ENCODE data around the gene ZC3H4.

ZC3H4 gene

DNA sequence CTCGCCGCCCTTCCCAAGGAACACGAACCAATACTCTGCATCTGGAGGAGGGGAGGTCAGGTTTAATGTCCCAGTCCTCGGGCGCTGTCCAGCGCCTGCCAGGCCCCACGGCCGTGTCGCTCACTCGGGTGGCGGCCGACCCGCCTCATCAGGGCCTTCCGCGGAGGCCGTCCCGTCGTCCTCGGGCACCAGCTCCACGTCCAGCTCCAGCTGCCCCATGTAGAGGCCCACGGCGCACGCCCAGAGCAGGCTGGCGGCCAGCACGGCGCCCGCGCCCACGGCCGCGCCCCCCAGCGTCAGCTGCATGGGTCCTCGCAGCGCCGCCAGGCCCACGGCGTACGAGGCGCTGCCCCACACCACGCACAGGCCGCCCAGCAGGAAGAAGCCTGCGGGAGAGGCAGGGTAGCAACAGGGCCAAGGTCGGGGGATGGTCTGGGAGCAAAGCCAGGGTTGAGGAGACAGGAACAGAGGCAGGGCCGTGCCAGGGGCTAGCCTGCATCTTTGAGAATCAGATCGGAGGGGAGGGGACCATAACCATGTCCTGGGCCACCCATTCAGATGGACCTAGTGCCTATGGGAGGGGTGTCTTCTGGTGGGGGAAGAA, 67.6 kb downstream of the ZC3H4 start:
- Histone ChIP-seq H3K4me3 (ENCODE audit: low read length in 2 of 2) (no peak overlapping the region), H3K4me2 (ENCODE audit: insufficient read depth, low read length, poor library complexity, severe bottlenecking) (no peak overlapping the region), H3K9me3 (replicated peaks in 1 of 2; ENCODE audit: control insufficient read depth in 2 of 2, insufficient read depth in 1 of 2, low read depth in 1 of 2, low read length in 2 of 2) (peaks cover 0 to 6% of the 10 kb centered on the region in 2 donors), H3K4ac (ENCODE audit: low read length) (no peak overlapping the region), H3K27me3 (ENCODE audit: control insufficient read depth in 3 of 3, insufficient read depth in 3 of 3, low read depth in 1 of 3, low read length in 3 of 3) (no peaks in the 10 kb centered on the region), H3K36me3 (replicated peaks in 1 of 2; ENCODE audit: control insufficient read depth in 2 of 2, insufficient read depth in 2 of 2, low read length in 2 of 2) (peaks cover 2 to 22% of the 10 kb centered on the region in 2 donors), H3K27ac (replicated peaks; ENCODE audit: low read length) (no peak overlapping the region), H3K23ac (ENCODE audit: low read depth, low read length, poor library complexity) (no peak overlapping the region), H2BK120ac (ENCODE audit: low read depth, low read length) (no peak overlapping the region), H2AK5ac (ENCODE audit: low read depth, low read length) (no peak overlapping the region), H2AFZ (ENCODE audit: low read length) (no peak overlapping the region), H3K14ac (ENCODE audit: low read length) (no peak overlapping the region), H3K9ac (ENCODE audit: low read depth, low read length, poor library complexity) (peak overlapping the region; percentile 61), H3K79me1 (ENCODE audit: low read depth, low read length) (peaks cover 2% of the 10 kb centered on the region), H4K8ac (ENCODE audit: low read depth, low read length) (no peak overlapping the region), H3K4me1 (ENCODE audit: control insufficient read depth in 2 of 2, insufficient read depth in 1 of 2, low read depth in 1 of 2, low read length in 2 of 2) (peaks cover 0 to 2% of the 10 kb centered on the region in 2 donors), H4K91ac (ENCODE audit: low read depth, low read length, poor library complexity) (no peak overlapping the region), H2BK12ac (ENCODE audit: low read length) (no peak overlapping the region), H2BK15ac (ENCODE audit: low read length) (no peak overlapping the region), H3K18ac (ENCODE audit: low read length) (no peak overlapping the region), H2BK5ac (ENCODE audit: low read length) (peak overlapping the region; percentile 48)
- WGBS, 2 donors (ENCODE audit: extremely low coverage in 2 of 2, insufficient read length in 2 of 2, insufficient replicate concordance in 1 of 2), result no CpG with 5 or more reads among the region's 45 CpGs
- no peak for DNase-seq (ENCODE audit: low spot score)

DNA sequence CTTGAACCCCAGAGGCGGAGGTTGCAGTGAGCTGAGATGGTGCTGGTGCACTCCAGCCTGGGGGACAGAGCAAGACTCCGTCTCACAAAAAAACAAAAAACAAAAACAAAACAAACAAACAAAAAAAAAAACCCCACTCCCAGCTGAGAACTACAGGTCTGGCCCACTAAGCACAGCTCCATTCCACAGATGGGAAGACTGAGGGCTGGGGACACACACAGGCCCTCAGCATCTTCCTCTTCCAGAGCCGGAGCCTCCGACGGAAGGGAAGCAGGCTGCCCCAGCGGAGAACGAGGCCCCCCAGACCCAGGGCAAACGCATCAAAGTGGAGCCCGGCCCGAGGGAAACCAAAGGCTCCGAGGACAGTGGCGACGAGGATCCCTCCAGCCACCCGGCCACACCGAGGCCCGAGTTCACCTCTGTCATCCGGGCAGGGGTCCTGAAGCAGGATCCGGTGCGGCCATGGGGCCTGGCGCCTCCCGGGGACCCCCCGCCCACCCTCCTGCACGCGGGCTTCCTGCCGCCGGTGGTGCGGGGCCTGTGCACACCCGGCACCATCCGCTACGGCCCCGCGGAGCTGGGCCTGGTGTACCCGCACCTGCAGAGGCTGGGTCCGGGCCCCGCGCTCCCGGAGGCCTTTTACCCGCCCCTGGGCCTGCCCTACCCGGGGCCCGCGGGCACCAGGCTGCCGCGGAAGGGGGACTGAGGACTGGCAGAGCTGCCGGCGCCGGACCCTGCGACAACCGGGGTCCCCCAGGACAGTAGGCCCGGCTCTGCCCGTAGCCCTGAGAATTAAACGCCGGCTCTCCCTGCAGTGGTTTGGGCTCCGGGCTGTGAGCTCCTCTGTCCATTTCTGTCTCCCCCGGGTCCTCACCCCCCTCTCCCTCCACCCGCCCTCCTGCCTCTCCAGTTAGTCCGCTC, 68.4 kb downstream of the ZC3H4 start:
- no peak overlapping the region for H2AFZ ChIP-seq (ENCODE audit: low read length)
- H3K36me3 ChIP-seq (replicated peaks in 1 of 2; ENCODE audit: control insufficient read depth in 2 of 2, insufficient read depth in 2 of 2, low read length in 2 of 2), result peaks cover 2 to 22% of the 10 kb centered on the region in 2 donors
- no peak overlapping the region for H3K9ac ChIP-seq (ENCODE audit: low read depth, low read length, poor library complexity)
- H3K14ac ChIP-seq (ENCODE audit: low read length), result no peak overlapping the region
- no peak for DNase-seq (ENCODE audit: low spot score)
- no peak overlapping the region for H3K4me3 ChIP-seq (ENCODE audit: low read length in 2 of 2)
- no peak overlapping the region for H2AK5ac ChIP-seq (ENCODE audit: low read depth, low read length)
- H2BK12ac ChIP-seq (ENCODE audit: low read length), result no peak overlapping the region
- peaks cover 0 to 6% of the 10 kb centered on the region in 2 donors for H3K9me3 ChIP-seq (replicated peaks in 1 of 2; ENCODE audit: control insufficient read depth in 2 of 2, insufficient read depth in 1 of 2, low read depth in 1 of 2, low read length in 2 of 2)
- no peaks in the 10 kb centered on the region for H3K27me3 ChIP-seq (ENCODE audit: control insufficient read depth in 3 of 3, insufficient read depth in 3 of 3, low read depth in 1 of 3, low read length in 3 of 3)
- no peak overlapping the region for H2BK120ac ChIP-seq (ENCODE audit: low read depth, low read length)
- H3K4me2 ChIP-seq (ENCODE audit: insufficient read depth, low read length, poor library complexity, severe bottlenecking), result no peak overlapping the region
- no peak overlapping the region for H4K8ac ChIP-seq (ENCODE audit: low read depth, low read length)
- no peak overlapping the region for H3K27ac ChIP-seq (replicated peaks; ENCODE audit: low read length)
- H3K4ac ChIP-seq (ENCODE audit: low read length), result no peak overlapping the region
- H2BK15ac ChIP-seq (ENCODE audit: low read length), result no peak overlapping the region
- H3K18ac ChIP-seq (ENCODE audit: low read length), result no peak overlapping the region
- H3K23ac ChIP-seq (ENCODE audit: low read depth, low read length, poor library complexity), result peak overlapping the region; percentile 65
- H2BK5ac ChIP-seq (ENCODE audit: low read length), result peak overlapping the region; percentile 48
- H4K91ac ChIP-seq (ENCODE audit: low read depth, low read length, poor library complexity), result no peak overlapping the region
- H3K79me1 ChIP-seq (ENCODE audit: low read depth, low read length), result peaks cover 4% of the 10 kb centered on the region
- H3K4me1 ChIP-seq (ENCODE audit: control insufficient read depth in 2 of 2, insufficient read depth in 1 of 2, low read depth in 1 of 2, low read length in 2 of 2), result peaks cover 0 to 2% of the 10 kb centered on the region in 2 donors
- WGBS, 2 donors (ENCODE audit: extremely low coverage in 2 of 2, insufficient read length in 2 of 2, insufficient replicate concordance in 1 of 2), result no CpG with 5 or more reads among the region's 56 CpGs

DNA sequence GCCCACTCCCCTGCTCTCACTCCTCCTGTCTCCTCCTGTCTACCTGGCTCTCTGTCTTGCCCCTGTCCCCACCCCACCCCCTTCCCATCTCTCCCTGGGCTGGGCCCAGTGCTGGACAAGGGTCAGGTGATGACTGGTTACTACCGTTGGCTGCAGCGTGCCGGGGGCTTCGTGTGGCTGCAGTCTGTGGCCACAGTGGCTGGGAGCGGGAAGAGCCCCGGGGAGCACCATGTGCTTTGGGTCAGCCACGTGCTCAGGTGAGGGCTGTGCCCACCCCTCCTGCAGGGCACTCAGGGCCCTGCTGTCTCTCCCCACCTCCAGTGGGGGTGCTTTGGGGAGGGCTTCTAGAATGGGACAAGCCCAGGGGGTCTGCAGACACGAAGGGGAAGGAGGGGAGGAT, 72.7 kb downstream of the ZC3H4 start:
- H2AK5ac ChIP-seq (ENCODE audit: low read depth, low read length), result peak overlapping the region; percentile 37
- WGBS, 2 donors (ENCODE audit: extremely low coverage in 2 of 2, insufficient read length in 2 of 2, insufficient replicate concordance in 1 of 2), result no CpG with 5 or more reads among the region's 8 CpGs
- H3K4me3 ChIP-seq (ENCODE audit: low read length in 2 of 2), result no peak overlapping the region
- no peak overlapping the region for H3K9ac ChIP-seq (ENCODE audit: low read depth, low read length, poor library complexity)
- H3K36me3 ChIP-seq (replicated peaks in 1 of 2; ENCODE audit: control insufficient read depth in 2 of 2, insufficient read depth in 2 of 2, low read length in 2 of 2), result peaks cover 2 to 14% of the 10 kb centered on the region in 2 donors
- H3K9me3 ChIP-seq (replicated peaks in 1 of 2; ENCODE audit: control insufficient read depth in 2 of 2, insufficient read depth in 1 of 2, low read depth in 1 of 2, low read length in 2 of 2), result no peaks in the 10 kb centered on the region
- H3K27ac ChIP-seq (replicated peaks; ENCODE audit: low read length), result no peak overlapping the region
- H2BK12ac ChIP-seq (ENCODE audit: low read length), result no peak overlapping the region
- peak overlapping the region; percentile 38 for H3K14ac ChIP-seq (ENCODE audit: low read length)
- no peak overlapping the region for H4K91ac ChIP-seq (ENCODE audit: low read depth, low read length, poor library complexity)
- H2BK15ac ChIP-seq (ENCODE audit: low read length), result no peak overlapping the region
- H3K79me1 ChIP-seq (ENCODE audit: low read depth, low read length), result peaks cover 4% of the 10 kb centered on the region
- H4K8ac ChIP-seq (ENCODE audit: low read depth, low read length), result no peak overlapping the region
- no peak overlapping the region for H2BK5ac ChIP-seq (ENCODE audit: low read length)
- peak overlapping the region; percentile 64 for H3K18ac ChIP-seq (ENCODE audit: low read length)
- no peak overlapping the region for H3K4me2 ChIP-seq (ENCODE audit: insufficient read depth, low read length, poor library complexity, severe bottlenecking)
- no peak overlapping the region for H2BK120ac ChIP-seq (ENCODE audit: low read depth, low read length)
- DNase-seq (ENCODE audit: low spot score), result no peak
- H2AFZ ChIP-seq (ENCODE audit: low read length), result no peak overlapping the region
- no peak overlapping the region for H3K23ac ChIP-seq (ENCODE audit: low read depth, low read length, poor library complexity)
- H3K27me3 ChIP-seq (ENCODE audit: control insufficient read depth in 3 of 3, insufficient read depth in 3 of 3, low read depth in 1 of 3, low read length in 3 of 3), result no peaks in the 10 kb centered on the region
- H3K4me1 ChIP-seq (ENCODE audit: control insufficient read depth in 2 of 2, insufficient read depth in 1 of 2, low read depth in 1 of 2, low read length in 2 of 2), result peaks cover 0 to 6% of the 10 kb centered on the region in 2 donors
- H3K4ac ChIP-seq (ENCODE audit: low read length), result no peak overlapping the region

DNA sequence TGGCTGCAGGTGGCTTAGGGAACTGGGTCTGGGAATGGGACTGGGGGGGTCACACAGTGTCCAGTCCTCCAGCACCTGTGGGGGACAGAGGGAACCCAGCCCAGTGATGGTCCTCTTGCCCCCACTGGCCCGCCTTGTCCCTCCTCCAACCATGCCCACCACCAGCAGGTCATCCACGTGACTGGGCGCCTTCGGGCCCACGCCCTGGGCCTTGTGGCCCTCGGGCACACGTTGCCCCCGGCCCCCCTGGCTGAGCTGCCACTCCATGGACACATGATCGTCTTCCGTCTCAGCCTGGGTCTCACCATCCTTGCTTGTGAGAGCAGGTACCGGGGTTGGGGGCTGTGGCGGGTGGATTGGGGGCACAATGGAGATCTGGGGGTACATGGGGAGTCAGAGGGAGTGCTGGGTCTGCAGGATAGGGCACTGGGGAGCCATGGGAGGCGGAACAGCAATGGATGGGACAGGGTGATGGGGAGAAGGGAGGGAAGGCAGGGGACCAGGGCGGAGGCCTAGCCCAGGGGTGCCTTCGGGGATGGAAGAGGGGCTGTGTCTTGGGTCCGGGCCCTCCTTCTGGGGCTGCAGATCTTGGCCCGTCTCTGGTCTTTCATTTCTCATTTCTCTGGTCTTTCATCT, 74.2 kb downstream of the ZC3H4 start:
- Histone ChIP-seq H3K18ac (ENCODE audit: low read length) (no peak overlapping the region), H3K14ac (ENCODE audit: low read length) (peak overlapping the region; percentile 56), H3K9me3 (replicated peaks in 1 of 2; ENCODE audit: control insufficient read depth in 2 of 2, insufficient read depth in 1 of 2, low read depth in 1 of 2, low read length in 2 of 2) (no peaks in the 10 kb centered on the region), H3K36me3 (replicated peaks in 1 of 2; ENCODE audit: control insufficient read depth in 2 of 2, insufficient read depth in 2 of 2, low read length in 2 of 2) (peaks cover 0 to 12% of the 10 kb centered on the region in 2 donors), H3K27ac (replicated peaks; ENCODE audit: low read length) (no peak overlapping the region), H3K4me3 (ENCODE audit: low read length in 2 of 2) (no peak overlapping the region), H3K27me3 (ENCODE audit: control insufficient read depth in 3 of 3, insufficient read depth in 3 of 3, low read depth in 1 of 3, low read length in 3 of 3) (no peaks in the 10 kb centered on the region), H3K4me2 (ENCODE audit: insufficient read depth, low read length, poor library complexity, severe bottlenecking) (no peak overlapping the region), H3K9ac (ENCODE audit: low read depth, low read length, poor library complexity) (peak overlapping the region; percentile 30), H4K91ac (ENCODE audit: low read depth, low read length, poor library complexity) (no peak overlapping the region), H3K4ac (ENCODE audit: low read length) (no peak overlapping the region), H2AK5ac (ENCODE audit: low read depth, low read length) (no peak overlapping the region), H2BK120ac (ENCODE audit: low read depth, low read length) (no peak overlapping the region), H2BK12ac (ENCODE audit: low read length) (no peak overlapping the region), H3K23ac (ENCODE audit: low read depth, low read length, poor library complexity) (no peak overlapping the region), H3K79me1 (ENCODE audit: low read depth, low read length) (peaks cover 4% of the 10 kb centered on the region), H4K8ac (ENCODE audit: low read depth, low read length) (no peak overlapping the region), H2BK15ac (ENCODE audit: low read length) (no peak overlapping the region), H2AFZ (ENCODE audit: low read length) (no peak overlapping the region), H2BK5ac (ENCODE audit: low read length) (no peak overlapping the region), H3K4me1 (ENCODE audit: control insufficient read depth in 2 of 2, insufficient read depth in 1 of 2, low read depth in 1 of 2, low read length in 2 of 2) (peaks cover 4 to 7% of the 10 kb centered on the region in 2 donors)
- DNase-seq (ENCODE audit: low spot score), result no peak
- WGBS, 2 donors (ENCODE audit: extremely low coverage in 2 of 2, insufficient read length in 2 of 2, insufficient replicate concordance in 1 of 2), result no CpG with 5 or more reads among the region's 17 CpGs

Measured in neuronal stem cell (in vitro differentiated cells).